HG02642 (cell line): ENCODE data around the gene TRPM3.

Experiments
- ATAC-seq: cut with Tn5 transposase; IDR thresholded peaks from one replicate; pipeline ENCODE4 v1.9.1; 2021; ENCODE audit warnings: mild to moderate bottlenecking; ENCODE audit not compliant: unreplicated experiment, poor library complexity

Gene TRPM3

DNA sequence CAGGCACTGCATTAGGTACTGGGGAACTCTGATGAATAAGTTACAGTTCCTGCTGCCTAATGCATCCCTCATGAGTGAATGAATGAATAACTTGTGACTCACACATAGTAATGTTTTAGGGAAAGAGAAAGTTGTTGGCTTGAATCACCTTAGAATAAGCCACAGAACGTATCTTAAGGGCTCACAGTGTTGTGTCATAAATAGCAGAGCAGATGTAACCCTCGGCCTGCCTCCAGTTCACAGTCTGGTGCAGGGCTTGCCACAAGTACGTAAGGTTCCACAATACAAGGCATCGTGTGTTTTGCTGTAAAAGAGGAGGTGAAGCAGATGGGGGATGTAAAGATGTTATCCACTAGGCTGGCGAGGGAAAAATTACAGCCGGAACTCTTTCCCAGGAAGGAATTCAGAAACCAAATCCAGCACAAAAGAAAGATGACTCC, 218.7 kb downstream of the TRPM3 start:
- ATAC-seq: no peak

DNA sequence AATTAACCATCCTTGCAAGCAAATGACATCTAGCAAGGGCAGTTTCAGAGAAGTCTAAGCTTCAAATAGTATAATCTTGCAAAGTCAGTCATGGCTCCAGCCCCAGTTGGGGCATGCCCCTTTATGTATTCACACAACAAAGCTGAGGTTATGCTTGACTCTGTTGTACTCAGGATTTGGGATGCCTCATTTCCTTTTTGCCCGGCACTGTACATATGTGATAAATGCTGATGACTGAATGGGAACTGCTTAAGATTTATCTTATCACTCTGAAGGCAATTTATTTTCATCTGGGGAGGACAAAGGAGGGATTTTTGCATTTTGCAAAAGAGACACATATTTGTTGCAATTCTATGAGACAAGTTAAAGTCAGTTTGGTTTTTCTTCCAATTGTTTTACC, 219.2 kb downstream of the TRPM3 start:
- ATAC-seq: no peak

DNA sequence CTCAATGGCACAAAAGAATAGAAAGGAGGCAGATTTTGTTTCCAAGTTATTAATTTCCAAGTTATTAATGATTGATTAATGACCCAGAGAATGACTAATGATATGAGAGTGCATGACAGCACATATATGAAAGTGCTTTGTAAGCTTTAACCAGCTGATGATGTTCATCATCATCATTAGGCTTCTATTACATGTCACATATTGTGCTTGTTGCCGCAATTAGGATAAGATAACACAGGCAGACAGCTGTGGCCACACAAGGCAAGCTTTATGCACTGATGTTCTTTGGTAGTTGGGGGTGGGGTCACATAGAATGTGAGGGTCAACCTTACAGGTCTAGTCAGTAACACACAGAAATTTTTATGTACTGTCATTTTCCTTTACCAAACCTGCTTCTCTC, 219.7 kb downstream of the TRPM3 start:
- ATAC-seq: no peak

DNA sequence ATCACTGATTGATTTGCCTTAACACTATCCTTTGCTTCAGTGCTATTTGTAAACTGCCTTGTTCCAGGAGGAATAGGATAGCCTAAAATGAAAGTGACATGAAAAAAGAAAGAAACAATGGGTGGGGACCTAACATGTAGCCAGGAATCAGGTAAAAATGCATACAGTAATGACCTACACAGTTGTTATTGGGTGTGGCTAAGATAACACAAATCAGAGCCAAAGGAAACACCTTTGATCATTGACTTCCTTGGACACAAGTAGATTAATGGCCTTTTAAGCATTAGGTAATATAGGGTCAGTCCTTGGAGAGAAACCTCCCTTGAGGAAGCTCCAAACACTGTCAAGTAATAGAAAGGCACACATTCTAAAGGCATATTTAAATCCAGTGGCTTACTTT, 220.4 kb downstream of the TRPM3 start:
- no peak for ATAC-seq

DNA sequence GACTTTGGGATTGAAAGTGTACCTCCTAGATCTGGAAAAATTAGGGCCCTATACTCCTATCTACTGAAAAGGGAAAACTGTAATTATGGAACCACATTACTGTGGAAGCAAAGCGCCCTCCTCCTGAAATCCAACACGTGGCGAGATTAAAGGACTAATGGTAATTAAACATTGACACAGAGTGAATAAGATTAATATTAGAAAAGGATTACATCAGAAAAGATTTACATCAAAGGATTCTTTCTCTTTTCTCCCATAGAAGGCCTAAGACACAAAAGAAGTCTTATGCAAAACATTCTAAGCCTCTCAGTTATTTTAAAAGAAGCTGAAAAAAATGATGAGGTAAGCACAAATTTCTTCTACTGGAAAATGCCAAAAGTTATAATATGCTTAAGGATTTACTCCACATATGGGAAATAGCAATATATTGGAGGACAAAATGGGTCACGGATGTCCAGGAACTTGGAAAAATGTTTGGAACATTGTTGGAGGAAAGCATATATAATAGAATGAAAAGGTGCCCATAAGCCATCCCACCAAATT, 227.8 kb downstream of the TRPM3 start:
- ATAC-seq: no peak

DNA sequence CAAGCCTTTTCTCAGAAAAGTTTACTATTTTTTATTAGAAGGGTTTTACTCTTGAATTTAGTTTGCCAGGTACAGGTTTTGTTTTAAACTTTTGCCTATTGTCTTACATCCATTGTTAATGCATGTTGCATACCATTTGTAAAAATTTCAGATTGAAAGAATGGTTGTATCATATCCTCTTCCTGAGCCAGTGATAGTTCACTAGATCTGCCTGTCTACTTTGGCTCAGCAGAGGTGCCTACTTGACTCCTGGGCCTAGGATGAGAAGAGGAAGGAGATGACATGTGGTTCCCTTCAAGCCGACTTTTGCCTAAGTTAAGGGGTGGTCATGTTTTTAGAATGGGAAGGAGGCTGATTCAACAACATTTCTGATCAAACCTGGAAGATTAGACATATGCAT, 232.9 kb downstream of the TRPM3 start:
- ATAC-seq: no peak

DNA sequence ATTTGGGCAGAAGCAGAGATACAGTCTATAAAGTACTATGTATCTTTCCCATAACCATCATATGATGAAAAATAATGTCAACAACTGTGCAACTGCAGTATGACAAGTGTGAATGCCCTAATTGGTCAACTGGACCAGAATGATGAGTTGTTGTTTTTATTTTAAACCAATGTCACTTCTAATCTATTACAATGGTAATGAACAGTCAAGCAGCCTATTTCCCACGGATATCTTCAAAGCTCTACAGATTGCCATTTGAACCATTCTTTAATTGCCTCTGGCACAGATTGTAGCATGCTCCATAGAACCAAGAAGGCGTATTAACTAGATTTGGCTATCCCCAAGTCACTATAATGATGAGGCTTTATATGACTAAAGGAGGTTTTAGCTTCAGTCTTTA, 233.6 kb downstream of the TRPM3 start:
- ATAC-seq: no peak

DNA sequence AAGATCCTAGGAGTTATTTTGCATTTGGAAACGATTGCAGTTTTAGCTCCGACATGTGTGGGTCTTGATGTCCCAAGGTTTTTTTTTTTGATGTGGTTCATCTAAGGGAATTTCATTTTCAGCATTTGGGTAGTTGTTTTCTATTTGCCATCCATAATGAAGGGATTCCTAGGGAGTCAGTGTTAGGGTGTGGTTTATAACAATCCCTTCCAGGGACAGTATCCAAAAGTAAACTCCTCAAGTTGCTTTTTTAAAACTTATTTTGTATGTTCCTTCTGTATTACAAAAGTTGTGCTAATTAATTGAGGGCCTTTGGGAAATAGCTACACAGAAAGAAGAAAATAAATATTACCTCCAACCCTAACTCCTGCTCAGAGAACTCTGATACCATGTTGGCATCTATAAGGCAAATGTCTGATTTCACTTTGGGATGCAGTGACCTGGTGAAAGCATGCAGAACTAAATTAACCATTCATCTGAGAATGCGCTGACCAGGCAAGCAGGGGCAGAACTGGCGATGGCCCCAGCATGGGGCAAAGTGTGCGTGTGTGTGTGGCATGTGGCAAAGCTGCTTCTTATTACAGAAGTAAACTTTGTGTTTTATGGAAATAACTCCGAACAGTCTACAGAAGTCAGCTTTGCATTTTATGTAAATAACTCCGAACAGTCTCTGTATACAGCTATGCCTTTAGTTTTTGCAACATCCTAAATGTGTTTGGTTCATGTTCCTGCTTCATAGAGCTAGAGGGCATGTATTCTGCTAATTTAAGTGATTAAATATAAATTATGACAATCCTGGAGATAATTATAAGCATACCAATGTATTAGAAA, 237.2 kb downstream of the TRPM3 start:
- no peak for ATAC-seq

DNA sequence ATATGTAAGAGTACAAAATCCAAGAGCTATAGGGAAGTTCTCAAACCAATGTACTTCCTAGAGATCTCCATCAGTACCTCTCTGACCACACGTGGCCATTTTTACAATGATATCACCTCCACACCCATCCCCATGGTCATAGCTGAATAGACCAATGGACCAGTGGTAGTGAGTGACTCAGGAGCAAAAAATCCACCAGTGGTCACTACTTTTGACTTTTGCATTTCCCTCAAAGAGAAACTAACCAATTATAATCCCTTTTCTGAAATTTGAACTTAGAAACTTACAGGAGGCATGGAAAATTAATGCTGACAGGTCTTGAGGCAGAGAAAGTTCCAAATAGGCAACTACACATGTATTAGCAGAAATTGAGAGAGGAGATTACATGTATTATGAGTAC, 238.4 kb downstream of the TRPM3 start:
- no peak for ATAC-seq

DNA sequence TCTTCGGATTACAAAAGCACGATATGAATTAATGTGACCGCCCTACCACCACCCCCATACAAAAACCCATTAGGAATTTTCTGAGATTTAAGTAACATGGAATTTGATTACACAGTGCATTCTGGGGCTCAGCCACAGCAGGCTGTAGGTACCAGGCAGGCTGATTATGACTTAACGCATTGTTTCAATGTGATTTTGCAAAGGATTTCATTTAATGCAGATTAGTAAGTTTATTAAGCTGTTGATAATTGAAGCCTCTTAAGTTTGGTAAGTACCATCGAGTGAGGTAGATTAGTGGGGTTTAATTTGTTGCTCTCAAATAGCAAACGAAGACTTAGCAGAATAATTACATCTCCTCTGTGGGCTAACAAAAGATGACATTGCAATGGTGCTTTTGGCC, 240.1 kb downstream of the TRPM3 start:
- ATAC-seq: no peak

DNA sequence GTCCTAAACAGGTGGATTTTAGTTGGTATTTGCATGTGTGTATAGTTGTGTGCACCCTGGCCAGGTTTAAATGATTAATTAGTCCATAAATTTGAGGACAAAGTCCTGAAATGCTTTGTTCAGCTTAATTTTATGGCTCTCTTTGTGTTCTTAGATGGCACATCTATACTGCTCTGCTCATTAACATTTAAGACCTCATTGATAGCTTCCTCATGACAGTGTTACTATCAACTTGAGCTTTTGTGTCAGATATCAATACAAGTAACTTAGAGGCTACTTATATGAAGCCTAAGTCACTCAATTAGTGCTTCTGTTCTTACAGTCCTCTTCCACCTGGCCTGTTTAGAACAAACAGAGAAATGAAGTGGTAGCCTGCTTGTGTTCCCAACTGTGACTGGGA, 240.9 kb downstream of the TRPM3 start:
- no peak for ATAC-seq

DNA sequence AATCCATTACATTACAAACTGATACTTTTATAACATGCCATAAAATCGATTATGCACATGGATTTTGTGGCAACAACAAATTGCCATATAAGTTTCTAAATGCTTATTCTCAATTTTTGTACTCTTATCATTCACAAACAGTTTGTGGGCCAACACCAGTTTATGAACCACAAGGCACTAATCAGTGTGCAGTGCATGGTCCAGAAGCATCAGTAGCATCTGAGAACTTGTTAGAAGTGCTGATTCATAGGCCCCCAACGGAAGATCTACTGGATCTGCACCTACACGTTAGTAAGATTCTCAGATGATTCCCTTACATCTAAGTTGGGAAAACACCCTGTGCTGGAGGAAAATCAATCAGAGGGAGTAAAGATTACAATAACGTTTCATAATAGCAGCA, 242.8 kb downstream of the TRPM3 start:
- no peak for ATAC-seq

DNA sequence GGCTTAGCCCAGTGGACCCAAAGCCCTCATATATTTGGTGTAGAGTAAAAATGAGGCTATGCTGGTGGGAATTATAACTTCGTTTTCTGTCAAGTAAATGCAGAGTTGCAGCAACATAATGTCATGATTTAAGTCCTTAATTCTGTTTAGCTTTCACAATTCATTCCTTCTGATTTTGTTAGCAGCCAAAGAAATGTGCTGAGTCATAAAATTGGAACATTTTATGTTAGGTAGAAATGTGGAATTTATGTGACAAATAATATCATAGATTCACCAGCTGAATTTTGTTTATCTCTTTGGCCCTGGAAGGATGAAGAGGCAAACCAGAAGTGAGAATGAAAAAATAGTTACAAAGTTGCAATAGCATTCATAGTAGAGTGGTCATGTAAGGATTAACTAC, 247.0 kb downstream of the TRPM3 start:
- ATAC-seq: no peak

DNA sequence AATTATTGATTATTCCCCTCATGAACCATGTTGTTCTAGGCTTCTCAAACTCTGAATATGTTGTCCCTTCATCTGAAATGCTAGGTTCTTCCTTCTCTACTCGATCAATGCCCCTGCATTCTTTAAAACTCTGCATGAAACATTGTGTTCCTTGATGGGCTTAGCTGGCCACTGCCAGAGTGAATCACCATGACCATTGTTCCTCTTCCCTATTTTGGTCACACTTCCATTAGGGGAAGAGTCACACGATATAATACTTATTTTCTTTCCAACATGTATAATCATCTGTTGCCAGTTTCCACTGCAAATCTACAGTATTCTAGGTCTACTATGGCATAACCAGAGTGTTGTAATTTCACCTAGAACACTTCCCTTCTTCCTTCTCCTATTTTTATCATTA, 247.9 kb downstream of the TRPM3 start:
- no peak for ATAC-seq

DNA sequence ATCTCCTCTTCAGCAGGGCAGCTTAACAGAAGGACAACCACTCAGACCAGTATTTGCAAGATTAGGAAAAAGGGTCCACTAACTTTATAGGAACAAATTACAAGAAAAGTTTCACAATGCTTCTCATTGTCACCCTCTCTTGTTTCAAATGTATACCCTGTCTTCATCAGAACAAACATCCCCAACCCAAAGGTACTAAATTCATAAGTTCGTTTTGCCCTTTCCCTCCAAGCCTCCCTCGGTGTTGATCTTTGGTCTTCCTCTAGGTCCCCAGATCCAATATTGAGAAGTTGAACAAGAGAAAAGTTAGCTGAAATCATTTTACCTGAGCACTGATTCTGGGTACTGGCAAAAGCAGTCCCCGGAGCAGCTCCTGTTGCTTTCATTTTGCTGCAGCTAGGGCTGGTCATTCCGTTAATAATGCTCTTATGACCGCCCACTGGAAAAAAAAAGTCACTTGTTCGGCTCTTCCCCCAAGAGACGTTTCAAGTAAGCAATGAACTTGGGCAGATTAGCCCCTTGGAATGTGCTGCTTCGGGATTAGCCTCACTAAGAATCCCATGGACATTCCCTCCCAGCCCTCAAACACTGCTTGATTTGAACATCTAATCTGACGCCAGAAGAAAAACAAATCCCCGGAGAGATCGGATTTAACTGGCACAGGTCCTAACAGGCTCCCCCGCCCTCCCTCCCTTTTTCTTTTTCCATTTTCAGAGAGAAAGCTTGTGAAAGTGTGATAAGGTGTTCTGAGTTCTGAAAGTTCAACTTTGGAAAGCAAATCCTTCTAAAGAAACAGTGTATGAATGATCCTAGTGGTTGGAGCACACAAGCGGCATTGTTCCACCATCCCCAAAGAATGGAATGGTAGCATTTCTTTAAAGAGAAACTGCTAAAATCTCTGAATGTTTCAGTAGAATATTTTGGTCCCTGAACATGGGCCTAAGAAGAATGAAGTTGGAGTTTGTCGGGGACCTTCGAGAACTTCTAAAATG, 252.5 kb downstream of the TRPM3 start:
- ATAC-seq: no peak

DNA sequence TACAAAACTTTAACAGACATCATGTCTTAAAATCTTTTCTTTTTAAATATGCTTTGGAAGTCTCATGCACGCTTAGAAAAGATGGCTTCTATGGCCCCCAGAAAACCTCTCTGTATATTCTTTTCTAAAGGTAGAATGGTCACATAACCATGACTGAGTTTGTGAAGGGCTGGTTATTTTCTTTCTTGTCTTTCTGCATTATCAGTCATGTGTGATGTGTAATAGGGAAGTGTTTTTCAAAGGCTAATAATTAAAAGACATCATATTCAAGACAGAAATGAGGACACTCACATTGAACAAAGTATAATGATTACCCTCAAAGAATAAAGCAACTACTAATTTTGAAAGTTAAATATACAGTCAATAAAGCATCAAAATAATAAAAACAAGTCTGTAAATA, 253.4 kb downstream of the TRPM3 start:
- no peak for ATAC-seq

DNA sequence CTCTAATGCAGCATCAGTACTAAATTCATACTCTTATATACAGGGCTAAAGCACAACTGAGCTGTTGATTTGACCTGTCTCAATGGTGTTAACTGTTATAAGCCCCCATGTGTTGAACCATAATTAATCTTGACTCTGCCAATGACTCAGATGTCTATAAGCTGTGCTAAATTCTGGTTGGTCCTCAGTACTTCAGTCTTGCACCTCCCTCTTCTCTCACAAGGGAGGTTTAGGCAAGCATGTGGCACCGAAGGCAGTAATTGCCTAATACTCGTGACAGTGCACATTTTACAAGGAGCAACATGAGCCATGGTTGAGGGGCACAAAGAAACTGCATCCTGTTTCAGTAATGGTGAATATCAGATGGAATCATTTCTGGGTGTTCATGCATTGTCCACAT, 255.9 kb downstream of the TRPM3 start:
- ATAC-seq: no peak

DNA sequence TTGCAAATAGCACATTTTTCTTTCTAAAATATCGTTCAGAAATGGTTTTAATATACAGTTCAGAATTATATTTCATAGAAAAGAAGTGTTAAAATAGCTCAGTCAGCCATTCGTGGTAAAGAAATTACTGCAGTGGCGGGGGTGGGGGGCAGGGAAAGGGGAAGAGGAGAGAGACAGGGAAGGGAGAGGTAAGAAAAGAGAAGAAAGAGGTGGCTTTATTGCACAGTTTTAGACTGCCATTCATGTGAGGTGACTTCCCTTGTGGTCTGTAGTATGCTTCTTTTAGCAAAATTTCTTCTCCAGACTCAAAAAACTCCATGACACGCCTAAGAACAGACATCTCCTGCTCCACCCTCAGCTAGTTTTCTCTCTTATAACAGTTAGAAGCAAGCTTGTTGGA, 259.6 kb downstream of the TRPM3 start:
- ATAC-seq: no peak

DNA sequence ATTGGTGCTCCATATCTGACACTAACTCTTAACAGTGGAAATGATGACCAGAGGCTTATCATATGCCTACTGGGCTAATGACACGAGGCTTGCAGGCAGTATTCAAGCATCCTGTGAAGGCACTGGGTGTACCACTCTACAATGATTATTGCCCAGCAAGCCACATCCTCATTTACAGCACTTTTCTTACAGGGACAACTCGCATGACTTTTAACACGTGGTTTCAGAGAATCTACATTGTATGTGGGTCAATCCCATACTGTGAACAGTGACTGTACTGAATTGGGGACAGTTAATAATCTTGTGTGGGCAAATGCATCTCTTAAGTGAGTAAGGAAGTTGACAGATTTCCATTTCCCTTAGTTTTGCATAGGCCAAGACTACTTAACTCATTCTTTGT, 260.0 kb downstream of the TRPM3 start:
- no peak for ATAC-seq

DNA sequence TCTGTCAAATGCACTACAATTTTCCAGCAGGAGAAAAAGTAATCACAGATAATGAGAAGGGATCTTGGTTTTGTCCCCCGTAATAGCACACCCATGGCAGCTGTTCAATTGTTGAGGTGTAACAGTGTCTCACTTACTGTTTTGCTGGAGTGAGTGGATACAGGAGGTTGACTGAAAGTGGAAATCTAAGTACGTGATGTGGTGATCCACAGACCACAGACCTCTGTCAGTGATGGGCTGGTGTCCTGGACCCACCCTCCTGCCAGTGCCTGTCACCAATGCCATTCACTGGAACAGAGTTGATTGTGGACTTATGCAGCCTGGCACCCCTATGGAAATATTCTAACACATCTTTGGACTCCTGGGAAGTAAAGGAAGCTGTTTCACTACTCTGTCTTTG, 261.7 kb downstream of the TRPM3 start:
- no peak for ATAC-seq

DNA sequence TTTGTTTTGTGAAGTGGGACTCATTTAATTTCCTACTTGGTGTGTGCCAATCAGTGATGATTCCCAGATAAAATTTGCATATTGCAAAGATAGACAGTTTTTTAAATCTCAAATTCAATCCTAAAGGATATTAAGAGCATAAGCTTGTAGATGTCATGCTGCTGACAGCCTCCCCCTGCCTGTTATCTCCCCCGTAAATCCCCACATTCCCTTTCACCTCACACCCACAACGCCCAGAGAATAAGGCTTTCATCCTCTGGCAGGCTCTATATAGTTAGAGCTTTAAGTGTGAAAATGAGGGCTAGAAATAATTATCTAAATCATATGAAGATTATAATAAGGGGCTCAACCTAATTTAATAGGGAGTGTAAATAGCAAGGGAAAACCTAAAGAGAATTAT, 265.0 kb downstream of the TRPM3 start:
- ATAC-seq: no peak
